GM12892 (cell line): ENCODE measurements around the gene SLC36A1.

Source experiments
- POLR2A ChIP-seq: IDR thresholded peaks from 2 replicates; pipeline ENCODE4 v1.6.1; 2011; ENCODE audit warnings: low read depth, low read length, control low read depth
- POLR2AphosphoS5 ChIP-seq: IDR thresholded peaks from 2 replicates; pipeline ENCODE4 v1.6.1; 2011; ENCODE audit warnings: low read depth, low read length, control low read depth

- TF ChIP-seq POLR2AphosphoS5 = no peak
- no peak for TF ChIP-seq POLR2A
Observed at GRCh38 chr5:151434570-151435237, 12.7 kb upstream of the SLC36A1 start.
